ENCODE data around the gene MYCBPAP. TPM values are rescaled to one million over a fixed set of nuclear protein-coding genes. Genes with fewer than 3 reads are reported as not detected.

MYCBPAP gene
- total RNA-seq, 1 donor from 2014 or later: 2.0 TPM

DNA sequence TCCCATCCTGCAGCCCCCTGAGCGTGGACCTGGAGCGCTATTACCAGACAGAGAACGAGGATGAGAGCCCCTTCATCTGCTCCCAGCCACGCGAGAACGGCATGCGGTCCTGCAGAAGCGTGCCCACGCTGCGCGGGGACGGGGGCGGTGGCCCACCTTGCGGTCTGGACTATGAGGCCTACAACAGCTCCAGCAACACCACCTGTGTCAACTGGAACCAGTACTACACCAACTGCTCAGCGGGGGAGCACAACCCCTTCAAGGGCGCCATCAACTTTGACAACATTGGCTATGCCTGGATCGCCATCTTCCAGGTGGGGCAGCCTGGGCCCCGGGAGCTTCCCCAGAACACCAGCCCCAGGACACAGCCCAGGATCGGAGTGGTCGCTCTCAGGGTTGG is 64.3 kb downstream of the MYCBPAP start:
- no peak for DNase-seq

- DNase-seq: no peak
Measured at GRCh38 chr17:50573866-50574611, 65.8 kb downstream of the MYCBPAP start.

- DNase-seq: no peak
Measured at GRCh38 chr17:50575581-50576210, 67.5 kb downstream of the MYCBPAP start.

DNA sequence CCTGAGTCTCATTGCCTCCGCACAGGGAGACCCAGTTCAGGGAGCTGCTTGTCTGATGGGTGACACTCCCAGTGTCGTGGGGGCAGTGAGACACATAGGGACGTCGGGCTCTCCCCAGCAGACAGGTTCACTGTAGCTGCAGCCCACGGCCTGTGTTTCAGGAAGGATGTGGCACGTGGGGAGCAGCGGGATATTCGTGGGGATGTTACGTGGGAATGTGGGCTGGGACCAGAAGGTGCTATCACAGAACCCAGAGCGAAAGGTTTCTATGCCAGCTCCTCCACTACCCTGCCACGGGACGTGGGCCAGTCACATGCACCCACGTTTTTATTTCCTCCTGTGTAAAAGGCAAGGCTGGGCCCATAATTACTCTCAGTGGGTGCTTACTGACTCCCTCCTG is 68.6 kb downstream of the MYCBPAP start:
- peak; percentile 48 for DNase-seq

GRCh38 chr17:50577451-50577954 is 69.3 kb downstream of the MYCBPAP start:
- DNase-seq: no peak

GRCh38 chr17:50578173-50578572 is 69.9 kb downstream of the MYCBPAP start:
- no peak for DNase-seq

DNA sequence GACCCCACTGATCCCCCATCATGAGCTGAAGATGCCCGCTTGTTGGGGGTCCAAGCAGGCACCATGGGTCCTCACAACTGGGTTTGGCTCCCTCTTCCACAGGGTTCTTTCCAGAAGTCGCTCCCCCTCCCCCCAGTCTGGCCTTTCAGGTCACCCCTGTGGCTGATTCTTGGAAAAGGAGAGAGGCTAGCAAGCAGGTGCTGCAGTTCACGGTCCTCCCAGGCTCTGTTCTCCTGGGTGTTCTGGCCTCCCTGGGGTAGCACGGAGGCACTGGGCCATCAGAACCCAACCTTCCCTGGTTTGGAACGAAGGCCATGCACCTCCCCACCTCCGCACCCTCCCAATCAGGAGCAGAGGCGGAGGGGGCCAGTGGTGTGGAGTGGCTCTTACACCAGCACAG is 71.2 kb downstream of the MYCBPAP start:
- no peak for DNase-seq

DNA sequence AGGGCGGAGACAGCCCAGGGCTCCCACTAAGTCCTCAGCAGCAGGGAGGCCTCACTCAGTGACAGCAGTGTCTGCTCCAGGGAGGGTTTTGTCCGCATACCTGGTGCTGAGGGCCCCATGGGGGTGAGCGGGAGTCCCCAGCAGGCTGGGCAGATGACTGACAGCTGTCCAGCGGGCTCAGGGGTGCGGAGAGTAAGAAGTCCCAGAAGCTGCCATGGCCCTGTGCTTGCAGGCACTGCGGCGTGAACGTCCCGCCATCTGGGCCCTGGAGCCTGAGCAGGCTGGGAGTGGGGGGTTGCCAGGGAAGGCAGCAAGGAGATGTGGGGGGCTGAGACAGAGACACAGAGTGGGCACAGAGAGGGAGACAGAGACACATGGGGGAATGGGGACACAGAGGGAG is 72.4 kb downstream of the MYCBPAP start:
- DNase-seq: no peak

Other genes with a start within 250 kb of the MYCBPAP start
- gene TMEM92, start 234.0 kb upstream of the MYCBPAP start, total RNA-seq: not detected
- 7.5 TPM for gene XYLT2, start 162.3 kb upstream of the MYCBPAP start, total RNA-seq
- gene MRPL27, start 135.3 kb upstream of the MYCBPAP start, total RNA-seq: 30.3 TPM
- gene EME1, start 135.2 kb upstream of the MYCBPAP start, total RNA-seq: 1.4 TPM
- gene LRRC59, start 110.9 kb upstream of the MYCBPAP start, total RNA-seq: 45.7 TPM
- gene ACSF2, start 82.2 kb upstream of the MYCBPAP start, total RNA-seq: 1.9 TPM
- gene CHAD, start 39.6 kb upstream of the MYCBPAP start, total RNA-seq: not detected
- gene RSAD1, start 29.6 kb upstream of the MYCBPAP start, total RNA-seq: 24.2 TPM
- gene EPN3, start 24.3 kb downstream of the MYCBPAP start, total RNA-seq: 0.31 TPM
- gene SPATA20, start 38.7 kb downstream of the MYCBPAP start, total RNA-seq: 16.2 TPM
- gene CACNA1G, start 52.3 kb downstream of the MYCBPAP start, total RNA-seq: 20.1 TPM
- gene ABCC3, start 126.4 kb downstream of the MYCBPAP start, total RNA-seq: 0.16 TPM
- 31.4 TPM for gene ANKRD40, start 199.5 kb downstream of the MYCBPAP start, total RNA-seq
- 141 TPM for gene LUC7L3, start 211.2 kb downstream of the MYCBPAP start, total RNA-seq

All from occipital lobe (tissue), 2 donors.